Stimulated activated CD4-positive, alpha-beta T cell treated with anti-CD3 and anti-CD28 coated beads, Interleukin-1b, Interleukin-23, amount 100 ng/mL, for 48 hours (primary cell): Measurements from ENCODE around the gene RAVER2.

ENCODE experiments used
- DNase-seq: peaks from one replicate; pipeline ENCODE4 v3.0.0-alpha.2; 2020

Gene RAVER2

DNA sequence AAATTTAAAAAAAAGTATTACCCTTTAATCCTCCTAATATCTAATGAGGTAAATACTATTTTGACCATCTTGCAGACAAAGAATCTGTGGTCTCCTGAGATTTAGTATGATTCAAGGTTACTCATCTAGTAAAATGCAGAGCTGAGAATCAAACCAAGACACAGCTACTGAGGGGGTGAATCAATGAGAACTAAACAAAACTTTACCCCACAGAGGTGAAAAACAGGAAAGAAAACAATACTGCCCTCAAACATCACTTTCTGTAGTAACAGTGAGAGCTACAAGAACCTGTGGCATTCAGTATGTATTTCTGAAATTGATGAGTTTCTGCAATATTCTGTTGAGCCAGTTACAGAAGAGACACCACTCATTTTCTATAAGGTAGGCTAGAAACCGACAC lies 136.4 kb downstream of the RAVER2 start:
- no peak for DNase-seq
